GM12891 (cell line): Measurements from ENCODE around the gene TRAPPC11.
"Not testable (repeated sequence)": the region's sequence is repeated elsewhere in the genome, so short reads cannot be mapped to it uniquely, and the experiment has no call there.

Source experiments
- DNase-seq: peaks from one replicate; pipeline ENCODE4 v3.0.0; 2011; ENCODE audit warnings: low spot score; ENCODE audit not compliant: insufficient read length
- FAIRE-seq: peaks from 2 replicates; lab custom pipeline; 2011; peaks lifted over from hg19 to GRCh38; lab: Jason Lieb, UNC
- PAX5 ChIP-seq: IDR thresholded peaks from 2 replicates; pipeline ENCODE4 v1.6.1; 2011; ENCODE audit warnings: low read length, moderate library complexity, mild to moderate bottlenecking; ENCODE audit not compliant: insufficient read depth, severe bottlenecking
- POLR2A ChIP-seq: IDR thresholded peaks from 2 replicates; pipeline ENCODE4 v1.6.1; 2011; ENCODE audit warnings: low read depth, low read length, control low read depth
- POLR2AphosphoS5 ChIP-seq: IDR thresholded peaks from 2 replicates; pipeline ENCODE4 v1.6.1; 2011; ENCODE audit warnings: low read depth, low read length, control low read depth
- POU2F2 ChIP-seq: IDR thresholded peaks from 2 replicates; pipeline ENCODE4 v1.6.1; 2011; ENCODE audit warnings: low read depth, mild to moderate bottlenecking, control low read depth, low read length, moderate library complexity
- SPI1 ChIP-seq: IDR thresholded peaks from 2 replicates; pipeline ENCODE4 v1.6.1; 2011; ENCODE audit warnings: low read depth, low read length, control low read depth
- TAF1 ChIP-seq: IDR thresholded peaks from 2 replicates; pipeline ENCODE4 v1.6.1; 2011; ENCODE audit warnings: low read depth, low read length, control low read depth

TRAPPC11 gene

DNA sequence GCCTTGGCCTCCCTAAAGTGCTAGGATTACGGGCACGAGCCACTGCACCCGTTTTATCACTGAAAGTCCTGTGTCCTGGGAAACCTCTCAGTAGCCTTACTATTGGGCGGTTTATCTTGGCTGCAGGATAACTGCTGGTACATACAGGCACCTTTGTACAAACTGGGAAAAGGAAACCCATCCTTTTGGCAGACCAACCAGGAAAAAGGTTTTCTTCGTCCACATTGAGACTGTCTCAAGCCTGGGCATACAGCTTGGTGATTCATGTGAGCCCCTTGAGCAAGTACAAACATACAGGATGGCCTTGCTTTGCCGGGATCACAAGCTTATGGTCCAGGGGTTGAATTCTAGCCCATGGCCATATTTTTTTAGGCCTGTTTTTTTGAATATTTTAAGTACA lies 32.9 kb upstream of the TRAPPC11 start:
- no peak for FAIRE-seq
- no peak for TF ChIP-seq PAX5
- no peak for TF ChIP-seq POLR2AphosphoS5
- TF ChIP-seq POLR2A: no peak
- TF ChIP-seq SPI1: no peak
- TF ChIP-seq TAF1: no peak
- TF ChIP-seq POU2F2: no peak

GRCh38 chr4:183627286-183627685 lies 31.8 kb upstream of the TRAPPC11 start:
- not testable (repeated sequence) for FAIRE-seq, DNase-seq

More for the DNA sequence above, 32.9 kb upstream of the TRAPPC11 start:
- no peak for DNase-seq

GRCh38 chr4:183627979-183628588 lies 31.0 kb upstream of the TRAPPC11 start:
- TF ChIP-seq SPI1: no peak
- no peak for TF ChIP-seq POLR2A
- no peak for TF ChIP-seq PAX5
- TF ChIP-seq POU2F2: no peak
- no peak for TF ChIP-seq POLR2AphosphoS5
- no peak for TF ChIP-seq TAF1
- DNase-seq: no peak
- no peak for FAIRE-seq

- TF ChIP-seq SPI1 (no peak), POLR2AphosphoS5 (no peak), PAX5 (no peak), POLR2A (no peak), POU2F2 (no peak), TAF1 (no peak)
- no peak for FAIRE-seq
- DNase-seq: no peak
Measured at GRCh38 chr4:183631577-183632198, 27.4 kb upstream of the TRAPPC11 start.

DNA sequence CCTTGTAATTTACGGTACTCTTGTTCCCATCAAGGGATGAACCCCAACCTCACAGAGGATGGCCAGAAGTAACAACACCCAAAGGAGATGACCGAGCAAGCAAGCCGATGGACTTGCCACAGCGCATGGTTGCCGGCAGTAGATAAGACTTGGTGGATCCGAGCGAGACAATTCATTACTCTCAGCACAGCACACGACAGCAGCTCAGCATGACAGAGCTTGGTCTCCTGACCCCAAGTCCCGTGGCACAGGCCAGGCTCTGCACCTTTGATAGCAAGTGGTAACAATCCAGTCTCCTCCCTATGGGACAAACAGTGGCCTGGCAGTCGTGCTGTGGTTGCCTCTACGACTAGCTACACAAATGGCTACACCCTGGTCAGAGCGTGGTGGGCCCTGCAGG lies 26.4 kb upstream of the TRAPPC11 start:
- TF ChIP-seq PAX5: no peak
- no peak for TF ChIP-seq POU2F2
- no peak for TF ChIP-seq POLR2AphosphoS5
- no peak for TF ChIP-seq POLR2A
- TF ChIP-seq TAF1: no peak
- TF ChIP-seq SPI1: no peak
- DNase-seq: no peak
- FAIRE-seq: no peak

GRCh38 chr4:183633476-183634400 lies 25.4 kb upstream of the TRAPPC11 start:
- FAIRE-seq (no peak), DNase-seq (no peak)
- no peak for TF ChIP-seq POLR2AphosphoS5
- no peak for TF ChIP-seq TAF1
- no peak for TF ChIP-seq PAX5
- TF ChIP-seq POU2F2: no peak
- no peak for TF ChIP-seq SPI1

DNA sequence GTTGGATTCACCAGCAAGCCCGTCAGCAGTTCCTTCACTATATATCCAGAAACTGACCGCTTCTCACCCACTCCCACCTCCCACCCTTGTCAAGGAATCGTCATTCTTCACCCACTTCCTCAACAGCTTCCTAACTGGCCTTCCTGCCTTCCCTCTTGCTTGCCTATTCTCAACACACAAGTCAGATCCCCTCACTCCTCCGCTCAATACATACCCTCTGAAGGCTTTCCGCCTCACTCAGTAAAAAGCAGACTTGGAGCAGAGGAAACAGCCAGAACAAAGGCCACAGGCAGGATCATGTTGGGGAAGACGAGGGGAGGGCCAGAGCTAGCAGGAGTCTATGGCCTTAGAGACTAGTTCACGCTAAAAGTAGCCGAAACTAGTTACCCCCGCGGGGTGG lies 23.8 kb upstream of the TRAPPC11 start:
- TF ChIP-seq PAX5: no peak
- TF ChIP-seq POU2F2: no peak
- no peak for TF ChIP-seq SPI1
- TF ChIP-seq POLR2AphosphoS5: no peak
- no peak for TF ChIP-seq POLR2A
- FAIRE-seq: no peak
- DNase-seq: no peak

DNA sequence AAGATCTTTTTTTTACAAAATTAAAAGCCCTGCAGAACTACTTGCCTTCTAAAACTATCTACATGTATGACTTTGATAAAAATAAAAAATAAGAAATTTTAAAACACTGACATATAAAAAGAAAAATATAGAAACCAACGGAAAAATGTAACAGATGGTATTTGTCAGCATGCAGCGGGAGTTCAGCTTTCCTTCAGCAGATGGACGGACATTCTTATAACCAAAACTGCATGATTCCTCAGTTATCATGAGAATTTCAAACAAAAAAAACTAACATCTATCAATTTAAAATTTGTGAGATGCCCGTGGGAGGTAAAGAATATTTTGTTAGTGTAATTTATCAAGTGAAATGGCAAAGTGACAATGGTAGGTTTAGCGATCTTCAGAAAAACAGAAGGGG lies 23.4 kb upstream of the TRAPPC11 start:
- no peak for DNase-seq
- no peak for FAIRE-seq
- TF ChIP-seq POU2F2: no peak
- TF ChIP-seq PAX5: no peak
- TF ChIP-seq SPI1: no peak
- TF ChIP-seq POLR2A: no peak
- TF ChIP-seq TAF1: no peak
- TF ChIP-seq POLR2AphosphoS5: no peak

GRCh38 chr4:183636503-183636902 lies 22.6 kb upstream of the TRAPPC11 start:
- FAIRE-seq (no peak), DNase-seq (no peak)
- TF ChIP-seq PAX5: no peak
- no peak for TF ChIP-seq POU2F2
- no peak for TF ChIP-seq SPI1
- TF ChIP-seq POLR2A: no peak
